ENCODE results near the gene ERVFRD-1. TPM values are rescaled to one million over a fixed set of nuclear protein-coding genes. Genes with fewer than 3 reads are reported as not detected.
"Not testable (repeated sequence)": the region's sequence is repeated elsewhere in the genome, so short reads cannot be mapped to it uniquely, and the experiment has no call there.

ERVFRD-1 gene
- polyA plus RNA-seq, 3 donors = 0.05 to 0.06 TPM; not detected in 1

- peak in 1 of 3 donors; percentile 19 for DNase-seq
Measured at GRCh38 chr6:11092668-11093375, 18.7 kb downstream of the ERVFRD-1 start.

GRCh38 chr6:11091141-11091540, 20.4 kb downstream of the ERVFRD-1 start:
- whole genome bisulfite sequencing (ENCODE audit: insufficient coverage) = 92% methylated on average over 5 of the region's 5 CpGs
- H3K27ac Mint-ChIP-seq, H3K4me3 Mint-ChIP-seq: not testable (repeated sequence)

More at GRCh38 chr6:11092668-11093375, 18.7 kb downstream of the ERVFRD-1 start:
- H3K27me3 ChIP-seq (ENCODE audit: control insufficient read depth in 2 of 2, insufficient read depth in 2 of 2, low read length in 2 of 2) = no peaks in the 10 kb centered on the region
- 3% methylated on average over 4 of the region's 10 CpGs for WGBS (ENCODE audit: insufficient coverage)
- H3K4me3 ChIP-seq (replicated peaks in 1 of 3; ENCODE audit: low read depth in 2 of 3, low read length in 3 of 3) = peak overlapping the region; percentile 88 to 94 (median 91)
- Mint-ChIP-seq H3K27ac (peak overlapping the region; percentile 91 to 96 (median 95)), H3K4me1 (peaks cover 36% of the 10 kb centered on the region), H3K9me3 (peaks cover 0 to 5% (median 1%) of the 10 kb centered on the region in 7 donors), H3K27me3 (ENCODE audit: low read depth in 3 of 3) (peaks cover 0 to 2% (median 0%) of the 10 kb centered on the region in 3 donors), H3K36me3 (peaks cover 2 to 8% of the 10 kb centered on the region in 2 donors), H3K4me3 (peak overlapping the region; percentile 90 to 97)
- H3K4me1 ChIP-seq (ENCODE audit: control insufficient read depth in 1 of 2, insufficient read depth in 2 of 2, low read length in 2 of 2) = peaks cover 29% of the 10 kb centered on the region in 2 donors
- intact Hi-C loops (cut with micrococcal nuclease) = loop anchor here in 1 of 2 donors (5.0 kb wide), 1 partner anchor 49 kb away; no protein-coding TSS in a partner anchor
- H3K79me2 ChIP-seq (ENCODE audit: insufficient read depth, low read length) = peaks cover 37% of the 10 kb centered on the region
- peak overlapping the region; percentile 84 to 92 for H3K27ac ChIP-seq (ENCODE audit: low read depth in 1 of 2, low read length in 2 of 2)
- no peaks in the 10 kb centered on the region for H3K36me3 ChIP-seq (replicated peaks in 1 of 2; ENCODE audit: control insufficient read depth in 1 of 2, insufficient read depth in 2 of 2, low read length in 2 of 2)
- H2AFZ ChIP-seq (ENCODE audit: insufficient read depth, low read depth, low read length, poor library complexity, severe bottlenecking) = peak overlapping the region; percentile 94
- peak overlapping the region; percentile 95 for H3K9ac ChIP-seq (ENCODE audit: insufficient read depth, low read length, poor library complexity, severe bottlenecking)
- peak overlapping the region; percentile 82 for H3K4me2 ChIP-seq (replicated peaks; ENCODE audit: extremely low read depth, low read length, poor library complexity, severe bottlenecking)
- no peak for TF ChIP-seq CTCF (IDR thresholded peaks at IDR 0.05)
- peaks cover 10% of the 10 kb centered on the region for H4K20me1 ChIP-seq (ENCODE audit: insufficient read depth, low read length)
- no peaks in the 10 kb centered on the region for H3K9me3 ChIP-seq (replicated peaks in 1 of 2; ENCODE audit: control insufficient read depth in 1 of 2, insufficient read depth in 1 of 2, low read length in 2 of 2)

More at GRCh38 chr6:11091141-11091540, 20.4 kb downstream of the ERVFRD-1 start:
- H3K9me3 ChIP-seq (replicated peaks in 1 of 2; ENCODE audit: control insufficient read depth in 1 of 2, insufficient read depth in 1 of 2, low read length in 2 of 2); H2AFZ ChIP-seq (ENCODE audit: insufficient read depth, low read depth, low read length, poor library complexity, severe bottlenecking); DNase-seq; H3K36me3 ChIP-seq (replicated peaks in 1 of 2; ENCODE audit: control insufficient read depth in 1 of 2, insufficient read depth in 2 of 2, low read length in 2 of 2); H3K9ac ChIP-seq (ENCODE audit: insufficient read depth, low read length, poor library complexity, severe bottlenecking); H3K9me3 Mint-ChIP-seq; H4K20me1 ChIP-seq (ENCODE audit: insufficient read depth, low read length); H3K27me3 Mint-ChIP-seq (ENCODE audit: low read depth in 3 of 3); H3K4me2 ChIP-seq (replicated peaks; ENCODE audit: extremely low read depth, low read length, poor library complexity, severe bottlenecking); H3K27me3 ChIP-seq (ENCODE audit: control insufficient read depth in 2 of 2, insufficient read depth in 2 of 2, low read length in 2 of 2); H3K36me3 Mint-ChIP-seq; H3K4me3 ChIP-seq (replicated peaks in 1 of 3; ENCODE audit: low read depth in 2 of 3, low read length in 3 of 3); H3K27ac ChIP-seq (ENCODE audit: low read depth in 1 of 2, low read length in 2 of 2): not testable (repeated sequence)
- H3K4me1 ChIP-seq (ENCODE audit: control insufficient read depth in 1 of 2, insufficient read depth in 2 of 2, low read length in 2 of 2) = peaks cover 27 to 28% of the 10 kb centered on the region in 2 donors
- intact Hi-C loops (cut with micrococcal nuclease) = loop anchor here in 1 of 2 donors (5.0 kb wide), 1 partner anchor 51 kb away; no protein-coding TSS in a partner anchor
- H3K4me1 Mint-ChIP-seq = peaks cover 27% of the 10 kb centered on the region
- H3K79me2 ChIP-seq (ENCODE audit: insufficient read depth, low read length) = peaks cover 21% of the 10 kb centered on the region

Measured in CD14-positive monocyte (primary cell).